PC-3 (cell line): Measurements from ENCODE around the gene ZNF692. TPM values are rescaled to one million over a fixed set of nuclear protein-coding genes. Genes with fewer than 3 reads are reported as not detected.

Experiments
- ATAC-seq: fragments of 200-7000 bp; cut with Tn5 transposase; 2 replicates; pipeline ENCODE4 v1.9.1; 2020; ENCODE audit warnings: mild to moderate bottlenecking, moderate library complexity
- BruUV-seq: library from RNA; stranded (reverse); fragments of 400-500 nt; replicated peaks from 2 replicates; lab custom pipeline; 2021; lab: Mats Ljungman, UMichigan
- CTCF ChIA-PET: fragments of 300-600 bp; sonication (Branson Sonifier 250); formaldehyde crosslinking; loops from one replicate; lab custom pipeline; 2022; ENCODE audit warnings: antibody characterized with exemption; lab: Charles Lee
- POLR2A ChIA-PET: fragments of 300-600 bp; sonication (Branson Sonifier 250); formaldehyde crosslinking; loops from one replicate; lab custom pipeline; 2022; ENCODE audit warnings: antibody characterized with exemption; ENCODE audit not compliant: unreplicated experiment; lab: Charles Lee
- DNase-seq: peaks from one replicate; pipeline ENCODE4 v3.0.0-alpha.2; 2015
- H2AFZ ChIP-seq: fragments of 300-600 bp; sonication (generic); 2 replicates; pipeline ENCODE4 v1.6.0; 2016; ENCODE audit warnings: antibody characterized with exemption, low read length
- H3F3A ChIP-seq: fragments of 300-600 bp; sonication (generic); one replicate; pipeline ENCODE4 v1.6.0; 2017; ENCODE audit warnings: antibody characterized with exemption, low read length, control low read depth, mild to moderate bottlenecking; ENCODE audit not compliant: unreplicated experiment
- H3K27ac ChIP-seq: fragments of 300-600 bp; sonication (generic); 2 replicates; pipeline ENCODE4 v1.5.1; 2016; ENCODE audit warnings: mild to moderate bottlenecking, low read length
- H3K27me3 ChIP-seq: fragments of 300-600 bp; sonication (generic); 2 replicates; pipeline ENCODE4 v1.6.1; 2016; ENCODE audit warnings: low read length, mixed read lengths
- H3K36me3 ChIP-seq: fragments of 300-600 bp; sonication (generic); 2 replicates; pipeline ENCODE4 v1.6.1; 2016; ENCODE audit warnings: low read depth, mixed run types, low read length, mixed read lengths
- H3K4me1 ChIP-seq: fragments of 300-600 bp; sonication (generic); 2 replicates; pipeline ENCODE4 v1.5.1; 2016; ENCODE audit warnings: low read length; ENCODE audit not compliant: insufficient read depth
- H3K4me2 ChIP-seq: fragments of 300-600 bp; sonication (generic); 2 replicates; pipeline ENCODE4 v1.6.0; 2016; ENCODE audit warnings: low read length
- H3K4me3 ChIP-seq: fragments of 300-600 bp; sonication (generic); 2 replicates; pipeline ENCODE4 v1.5.1; 2016; ENCODE audit warnings: mild to moderate bottlenecking, low read length, mixed read lengths
- H3K79me2 ChIP-seq: fragments of 300-600 bp; sonication (generic); 2 replicates; pipeline ENCODE4 v1.6.1; 2017; ENCODE audit warnings: low read length, mixed read lengths
- H3K9ac ChIP-seq: fragments of 300-600 bp; sonication (generic); 2 replicates; pipeline ENCODE4 v1.6.0; 2016; ENCODE audit warnings: mild to moderate bottlenecking, low read length
- H3K9me2 ChIP-seq: fragments of 300-600 bp; sonication (generic); replicated peaks from 2 replicates; pipeline ENCODE4 v1.6.1; 2016; ENCODE audit warnings: mixed run types, low read length, mixed read lengths
- H3K9me3 ChIP-seq: fragments of 300-600 bp; sonication (generic); 2 replicates; pipeline ENCODE4 v1.6.1; 2016; ENCODE audit warnings: low read length, mixed read lengths
- H4K20me1 ChIP-seq: fragments of 300-600 bp; sonication (generic); 2 replicates; pipeline ENCODE4 v1.6.1; 2016; ENCODE audit warnings: low read length, mixed read lengths
- CTCF ChIP-seq: fragments of 300-600 bp; sonication (generic); conservative IDR thresholded peaks from 2 replicates; pipeline ENCODE4 v1.5.1; 2017; ENCODE audit warnings: antibody characterized with exemption, low read depth, mild to moderate bottlenecking, low read length
- EZH2 ChIP-seq: fragments of 300-600 bp; sonication (generic); IDR thresholded peaks from one replicate; pipeline ENCODE4 v1.6.1; 2017; ENCODE audit warnings: antibody characterized with exemption, mild to moderate bottlenecking, low read length; ENCODE audit not compliant: unreplicated experiment
- EZH2phosphoT487 ChIP-seq: fragments of 300-600 bp; sonication (generic); IDR thresholded peaks from 2 replicates; pipeline ENCODE4 v1.6.1; 2018; ENCODE audit warnings: mild to moderate bottlenecking, antibody characterized with exemption, low read length, borderline replicate concordance
- intact Hi-C: fragments of 100-400 bp; cut with micrococcal nuclease; formaldehyde crosslinking; loops from 2 replicates; pipeline ENCODE4 v1.9.0; 2023
- total RNA-seq: library from RNA; depleted of rRNA; stranded (reverse); fragments of >200 nt; gene quantifications from 2 replicates; pipeline ENCODE4 v1.2.3, GENCODE V29; 2014

ZNF692 gene
- total RNA-seq, 1 experiment from 2014 or later, result 85.4 TPM

DNA sequence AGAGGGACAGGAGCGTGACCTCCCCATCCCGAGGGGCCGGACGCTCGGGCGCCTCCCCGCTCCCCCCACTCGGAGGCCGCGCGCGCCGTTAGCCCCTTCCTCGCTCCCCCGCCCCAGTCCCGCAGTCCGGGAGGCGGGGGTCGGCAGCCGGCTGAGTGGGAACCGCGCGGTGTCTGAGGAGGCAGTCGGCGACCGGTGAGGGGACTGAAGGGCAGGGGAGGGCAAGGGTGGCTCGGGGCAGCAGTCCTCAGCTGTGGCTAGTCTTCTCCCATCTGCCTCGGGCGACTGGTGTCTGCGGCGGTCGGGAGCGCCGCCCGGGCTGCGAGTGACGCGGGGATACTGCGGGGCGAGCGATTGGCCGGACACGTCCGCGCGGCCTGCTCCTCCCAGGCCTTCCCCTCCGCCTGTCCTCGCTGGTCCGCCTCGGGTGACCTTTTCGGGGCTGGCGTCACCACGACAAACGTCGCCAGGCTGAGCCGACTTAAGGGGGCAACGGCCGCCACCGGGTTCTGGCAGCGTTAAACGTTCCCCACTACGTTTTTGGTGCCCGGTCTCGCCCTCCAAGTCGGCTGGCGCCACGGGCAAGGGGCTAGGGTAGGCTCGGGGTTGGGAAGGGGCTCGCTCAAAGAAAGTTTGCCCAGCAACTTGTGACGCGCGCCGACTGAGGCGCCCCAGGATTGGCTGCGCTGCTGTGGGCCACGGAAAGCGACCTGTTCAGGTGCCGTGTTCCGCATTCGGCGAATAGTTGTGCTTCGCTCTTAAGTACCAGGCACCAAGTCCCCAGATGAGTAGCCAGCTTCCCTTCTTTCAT, 20.3 kb downstream of the ZNF692 start:
- ChIA-PET CTCF (interaction anchor here (0.6 to 1.2 kb wide), 3 partner anchors 12 to 829 kb away, joined by 4 to 12 read pairs (median 4); partner anchors contain the start of gene SH3BP5L), POLR2A (interaction anchor here (0.6 to 1.4 kb wide), 5 partner anchors 10 to 88 kb away, joined by 3 to 53 read pairs (median 3); partner anchors contain the start of genes SH3BP5L and ZNF692)
- Histone ChIP-seq H3K36me3 (no peaks in the 10 kb centered on the region; the same call in 1 of the 2 replicates), H2AFZ (peak overlapping the region; percentile 84), H3K79me2 (peaks cover 45% of the 10 kb centered on the region), H3K9me2 (no peaks in the 10 kb centered on the region), H3F3A (no peaks in the 10 kb centered on the region), H3K4me1 (peaks cover 20% of the 10 kb centered on the region), H3K27ac (peak overlapping the region; percentile 75), H3K9ac (peak overlapping the region; percentile 86), H3K9me3 (no peaks in the 10 kb centered on the region), H3K4me3 (peak overlapping the region; percentile 77), H3K27me3 (no peaks in the 10 kb centered on the region), H3K4me2 (peak overlapping the region; percentile 91), H4K20me1 (no peaks in the 10 kb centered on the region)
- no peak for TF ChIP-seq EZH2
- TF ChIP-seq CTCF, result no peak
- no peak for TF ChIP-seq EZH2phosphoT487
- DNase-seq (peak; percentile 99), ATAC-seq (peak; percentile 74)
- BruUV-seq, result no TSS peak
- intact Hi-C loops, result loop anchor here (1.0 kb wide), 3 partner anchors 12 to 35 kb away; no protein-coding TSS in a partner anchor

- no peaks in the 10 kb centered on the region for H3K9me3 ChIP-seq
- ATAC-seq (peak; percentile 84), DNase-seq (peak; percentile 100)
- H2AFZ ChIP-seq, result peak within 1 kb of the TSS; percentile 86
- no peaks in the 10 kb centered on the region for H3K9me2 ChIP-seq
- H3K9ac ChIP-seq, result peak within 1 kb of the TSS; percentile 86
- peaks cover 20% of the 10 kb centered on the region for H3K4me1 ChIP-seq
- no peaks in the 10 kb centered on the region; the same call in 1 of the 2 replicates for H3K36me3 ChIP-seq
- H3F3A ChIP-seq, result no peaks in the 10 kb centered on the region
- H3K27me3 ChIP-seq, result no peaks in the 10 kb centered on the region
- H3K4me3 ChIP-seq, result peak within 1 kb of the TSS; percentile 77
- no TSS peak for BruUV-seq
- intact Hi-C loops, result loop anchor here (1.0 kb wide), 3 partner anchors 12 to 35 kb away; no protein-coding TSS in a partner anchor
- H3K4me2 ChIP-seq, result peak within 1 kb of the TSS; percentile 91
- peak within 1 kb of the TSS; percentile 75 for H3K27ac ChIP-seq
- ChIA-PET CTCF (interaction anchor here (0.7 to 1.2 kb wide), 2 partner anchors 12 to 69 kb away, joined by 4 to 12 read pairs; partner anchors contain the start of gene SH3BP5L), POLR2A (interaction anchor here (0.6 to 1.4 kb wide), 6 partner anchors 9 to 89 kb away, joined by 3 to 53 read pairs (median 4); partner anchors contain the start of genes SH3BP5L and ZNF692)
- H3K79me2 ChIP-seq, result peaks cover 40% of the 10 kb centered on the region
- TF ChIP-seq EZH2phosphoT487 (no peak), EZH2 (no peak), CTCF (no peak)
- no peaks in the 10 kb centered on the region for H4K20me1 ChIP-seq
Measured at GRCh38 chr1:248837781-248838356, 21.0 kb downstream of the ZNF692 start, which contains the start of gene ZNF672. Gene ZNF672, plus strand, starts transcription at chr1:248838224. Its CDS starts 9,051 bp downstream, at chr1:248847275.
